Kidney glomerular epithelial cell (primary cell): ENCODE data around the gene SCAMP4.

ENCODE experiments used
- DNase-seq: peaks from one replicate; lab custom pipeline; 2025; lab: John Stamatoyannopoulos, UW

The SCAMP4 gene

GRCh38 chr19:1957562-1958248 is 52.5 kb downstream of the SCAMP4 start:
- DNase-seq: no peak

GRCh38 chr19:1959928-1960589 is 54.9 kb downstream of the SCAMP4 start:
- DNase-seq: no peak

GRCh38 chr19:1961000-1961883 is 56.0 kb downstream of the SCAMP4 start:
- DNase-seq: peak; percentile 71

GRCh38 chr19:1962674-1963073 is 57.5 kb downstream of the SCAMP4 start:
- DNase-seq: no peak

GRCh38 chr19:1967087-1967608 is 61.9 kb downstream of the SCAMP4 start:
- DNase-seq: no peak

GRCh38 chr19:1968279-1969175 is 63.3 kb downstream of the SCAMP4 start:
- no peak for DNase-seq

- DNase-seq: no peak
These were observed 64.2 kb downstream of the SCAMP4 start for GRCh38 chr19:1969176-1970002.

- DNase-seq: no peak
These were observed 65.0 kb downstream of the SCAMP4 start for GRCh38 chr19:1970003-1970805.

GRCh38 chr19:1970806-1971502 is 65.8 kb downstream of the SCAMP4 start:
- no peak for DNase-seq

- no peak for DNase-seq
These were observed 69.4 kb downstream of the SCAMP4 start for GRCh38 chr19:1974381-1975161.

- DNase-seq: no peak
These were observed 69.9 kb downstream of the SCAMP4 start for GRCh38 chr19:1975162-1975480.
